HT-29 (cell line): ENCODE results near the gene OTUD5. TPM values are rescaled to one million over a fixed set of nuclear protein-coding genes. Genes with fewer than 3 reads are reported as not detected.

Experiments
- DNase-seq: peaks from one replicate; pipeline ENCODE4 v3.0.0-alpha.2; 2015; ENCODE audit warnings: low spot score
- total RNA-seq: library from RNA; depleted of rRNA; stranded (reverse); fragments of >200 nt; shearing (Covaris generic); gene quantifications from 2 replicates; pipeline ENCODE4 v1.2.3, GENCODE V29; 2014

OTUD5 gene
- total RNA-seq, 1 experiment from 2014 or later: 48.6 TPM

GRCh38 chrX:48937054-48937907, 20.1 kb downstream of the OTUD5 start:
- no peak for DNase-seq

- DNase-seq: no peak
These were observed 20.9 kb downstream of the OTUD5 start for GRCh38 chrX:48936429-48937053.

- DNase-seq: no peak
These were observed 22.1 kb downstream of the OTUD5 start for GRCh38 chrX:48935301-48935670.

GRCh38 chrX:48934581-48935300, 22.7 kb downstream of the OTUD5 start:
- DNase-seq: no peak

GRCh38 chrX:48933757-48934156, 23.6 kb downstream of the OTUD5 start:
- DNase-seq: no peak

- DNase-seq: no peak
These were observed 29.5 kb downstream of the OTUD5 start for GRCh38 chrX:48927736-48928382.

- DNase-seq: no peak
These were observed 30.3 kb downstream of the OTUD5 start for GRCh38 chrX:48927123-48927522.

- no peak for DNase-seq
These were observed 33.1 kb downstream of the OTUD5 start for GRCh38 chrX:48924270-48924669.

- no peak for DNase-seq
These were observed 33.6 kb downstream of the OTUD5 start for GRCh38 chrX:48923771-48924170.

- DNase-seq: no peak
These were observed 36.7 kb downstream of the OTUD5 start for GRCh38 chrX:48920718-48921104.

GRCh38 chrX:48919947-48920717, 37.3 kb downstream of the OTUD5 start:
- no peak for DNase-seq

- DNase-seq: no peak
These were observed 38.0 kb downstream of the OTUD5 start for GRCh38 chrX:48919360-48919841.

GRCh38 chrX:48918643-48919340, 38.6 kb downstream of the OTUD5 start, which contains the start of gene PIM2:
TSS of gene PIM2 (minus strand) at chrX:48919024. CDS start at chrX:48918834, 190 bp downstream.
- peak; percentile 90 for DNase-seq

- no peak for DNase-seq
These were observed 39.1 kb downstream of the OTUD5 start for GRCh38 chrX:48918301-48918642.

GRCh38 chrX:48917139-48918001, 40.0 kb downstream of the OTUD5 start:
- peak; percentile 93 for DNase-seq

- DNase-seq: no peak
These were observed 42.6 kb downstream of the OTUD5 start for GRCh38 chrX:48914593-48915493.

GRCh38 chrX:48913605-48914366, 43.6 kb downstream of the OTUD5 start:
- no peak for DNase-seq
